ENCODE results near the gene EBP.
A peak's percentile ranks its signal among the peaks of the same experiment; 100 is the strongest.
"Not testable (repeated sequence)": the region's sequence is repeated elsewhere in the genome, so short reads cannot be mapped to it uniquely, and the experiment has no call there.

Gene EBP

GRCh38 chrX:48515842-48516241 is 5.8 kb upstream of the EBP start:
- Histone ChIP-seq H3K9ac (ENCODE audit: low read length) (no peak overlapping the region), H3K4me1 (ENCODE audit: control insufficient read depth, insufficient read depth, low read length) (no peaks in the 10 kb centered on the region), H3K4me3 (ENCODE audit: low read length) (no peak overlapping the region), H3K27ac (ENCODE audit: low read depth, low read length) (no peak overlapping the region), H3K36me3 (ENCODE audit: control insufficient read depth, insufficient read depth, low read length) (no peaks in the 10 kb centered on the region), H3K27me3 (ENCODE audit: control insufficient read depth, insufficient read depth, low read length) (no peaks in the 10 kb centered on the region)

GRCh38 chrX:48516285-48516684 is 5.3 kb upstream of the EBP start:
- no peaks in the 10 kb centered on the region for H3K36me3 ChIP-seq (ENCODE audit: control insufficient read depth, insufficient read depth, low read length)
- no peak overlapping the region for H3K27ac ChIP-seq (ENCODE audit: low read depth, low read length)
- no peaks in the 10 kb centered on the region for H3K27me3 ChIP-seq (ENCODE audit: control insufficient read depth, insufficient read depth, low read length)
- H3K4me3 ChIP-seq (ENCODE audit: low read length) = no peak overlapping the region
- H3K4me1 ChIP-seq (ENCODE audit: control insufficient read depth, insufficient read depth, low read length) = no peaks in the 10 kb centered on the region
- no peak overlapping the region for H3K9ac ChIP-seq (ENCODE audit: low read length)

GRCh38 chrX:48516987-48517386 is 4.6 kb upstream of the EBP start:
- Histone ChIP-seq H3K27ac (ENCODE audit: low read depth, low read length) (no peak overlapping the region), H3K4me3 (ENCODE audit: low read length) (no peak overlapping the region), H3K4me1 (ENCODE audit: control insufficient read depth, insufficient read depth, low read length) (no peaks in the 10 kb centered on the region), H3K27me3 (ENCODE audit: control insufficient read depth, insufficient read depth, low read length) (no peaks in the 10 kb centered on the region), H3K36me3 (ENCODE audit: control insufficient read depth, insufficient read depth, low read length) (no peaks in the 10 kb centered on the region), H3K9ac (ENCODE audit: low read length) (no peak overlapping the region)

GRCh38 chrX:48519481-48519880 is 2.1 kb upstream of the EBP start:
- not testable (repeated sequence) for H3K4me1 ChIP-seq (ENCODE audit: control insufficient read depth, insufficient read depth, low read length); H3K27ac ChIP-seq (ENCODE audit: low read depth, low read length); H3K9ac ChIP-seq (ENCODE audit: low read length)

GRCh38 chrX:48520455-48520854 is 1.2 kb upstream of the EBP start:
- H3K4me3 ChIP-seq (ENCODE audit: low read length) = no peak overlapping the region

More at GRCh38 chrX:48519481-48519880, 2.1 kb upstream of the EBP start:
- H3K27me3 ChIP-seq (ENCODE audit: control insufficient read depth, insufficient read depth, low read length); H3K36me3 ChIP-seq (ENCODE audit: control insufficient read depth, insufficient read depth, low read length); H3K4me3 ChIP-seq (ENCODE audit: low read length): not testable (repeated sequence)

GRCh38 chrX:48520976-48521352 is 644 bp upstream of the EBP start:
- H3K4me3 ChIP-seq (ENCODE audit: low read length) = peak overlapping the region; percentile 59
- H3K27ac ChIP-seq (ENCODE audit: low read depth, low read length) = peak overlapping the region; percentile 72
- no peak overlapping the region for H3K9ac ChIP-seq (ENCODE audit: low read length)
- no peaks in the 10 kb centered on the region for H3K36me3 ChIP-seq (ENCODE audit: control insufficient read depth, insufficient read depth, low read length)
- no peaks in the 10 kb centered on the region for H3K27me3 ChIP-seq (ENCODE audit: control insufficient read depth, insufficient read depth, low read length)
- H3K4me1 ChIP-seq (ENCODE audit: control insufficient read depth, insufficient read depth, low read length) = no peaks in the 10 kb centered on the region

More at GRCh38 chrX:48520455-48520854, 1.2 kb upstream of the EBP start:
- Histone ChIP-seq H3K27me3 (ENCODE audit: control insufficient read depth, insufficient read depth, low read length) (no peaks in the 10 kb centered on the region), H3K9ac (ENCODE audit: low read length) (no peak overlapping the region), H3K36me3 (ENCODE audit: control insufficient read depth, insufficient read depth, low read length) (no peaks in the 10 kb centered on the region), H3K4me1 (ENCODE audit: control insufficient read depth, insufficient read depth, low read length) (no peaks in the 10 kb centered on the region), H3K27ac (ENCODE audit: low read depth, low read length) (no peak overlapping the region)

GRCh38 chrX:48522291-48522690 is 683 bp downstream of the EBP start:
- Histone ChIP-seq H3K9ac (ENCODE audit: low read length) (no peak overlapping the region), H3K27ac (ENCODE audit: low read depth, low read length) (peak overlapping the region; percentile 72)

GRCh38 chrX:48523682-48524081 is 2.1 kb downstream of the EBP start:
- H3K36me3 ChIP-seq (ENCODE audit: control insufficient read depth, insufficient read depth, low read length) = no peaks in the 10 kb centered on the region

More at GRCh38 chrX:48522291-48522690, 683 bp downstream of the EBP start:
- H3K4me3 ChIP-seq (ENCODE audit: low read length) = peak overlapping the region; percentile 59
- no peaks in the 10 kb centered on the region for H3K27me3 ChIP-seq (ENCODE audit: control insufficient read depth, insufficient read depth, low read length)
- H3K36me3 ChIP-seq (ENCODE audit: control insufficient read depth, insufficient read depth, low read length) = no peaks in the 10 kb centered on the region
- no peaks in the 10 kb centered on the region for H3K4me1 ChIP-seq (ENCODE audit: control insufficient read depth, insufficient read depth, low read length)

GRCh38 chrX:48525853-48526252 is 4.2 kb downstream of the EBP start:
- not testable (repeated sequence) for H3K4me3 ChIP-seq (ENCODE audit: low read length); H3K4me1 ChIP-seq (ENCODE audit: control insufficient read depth, insufficient read depth, low read length); H3K9ac ChIP-seq (ENCODE audit: low read length); H3K36me3 ChIP-seq (ENCODE audit: control insufficient read depth, insufficient read depth, low read length); H3K27ac ChIP-seq (ENCODE audit: low read depth, low read length); H3K27me3 ChIP-seq (ENCODE audit: control insufficient read depth, insufficient read depth, low read length)

More at GRCh38 chrX:48523682-48524081, 2.1 kb downstream of the EBP start:
- Histone ChIP-seq H3K27me3 (ENCODE audit: control insufficient read depth, insufficient read depth, low read length) (no peaks in the 10 kb centered on the region), H3K9ac (ENCODE audit: low read length) (no peak overlapping the region), H3K4me1 (ENCODE audit: control insufficient read depth, insufficient read depth, low read length) (no peaks in the 10 kb centered on the region), H3K4me3 (ENCODE audit: low read length) (no peak overlapping the region), H3K27ac (ENCODE audit: low read depth, low read length) (no peak overlapping the region)

- H3K4me3 ChIP-seq (ENCODE audit: low read length) = no peak overlapping the region
- H3K36me3 ChIP-seq (ENCODE audit: control insufficient read depth, insufficient read depth, low read length) = no peaks in the 10 kb centered on the region
- no peak overlapping the region for H3K9ac ChIP-seq (ENCODE audit: low read length)
- no peaks in the 10 kb centered on the region for H3K4me1 ChIP-seq (ENCODE audit: control insufficient read depth, insufficient read depth, low read length)
- H3K27me3 ChIP-seq (ENCODE audit: control insufficient read depth, insufficient read depth, low read length) = peaks cover 7% of the 10 kb centered on the region
- H3K27ac ChIP-seq (ENCODE audit: low read depth, low read length) = no peak overlapping the region
Observed at GRCh38 chrX:48530736-48531135, 9.1 kb downstream of the EBP start.

GRCh38 chrX:48531358-48531959 is 9.9 kb downstream of the EBP start:
- Histone ChIP-seq H3K9ac (ENCODE audit: low read length) (no peak overlapping the region), H3K27me3 (ENCODE audit: control insufficient read depth, insufficient read depth, low read length) (peaks cover 7% of the 10 kb centered on the region), H3K4me3 (ENCODE audit: low read length) (no peak overlapping the region), H3K36me3 (ENCODE audit: control insufficient read depth, insufficient read depth, low read length) (no peaks in the 10 kb centered on the region), H3K27ac (ENCODE audit: low read depth, low read length) (no peak overlapping the region), H3K4me1 (ENCODE audit: control insufficient read depth, insufficient read depth, low read length) (no peaks in the 10 kb centered on the region)

- H3K4me3 ChIP-seq (ENCODE audit: low read length) = no peak overlapping the region
- no peaks in the 10 kb centered on the region for H3K36me3 ChIP-seq (ENCODE audit: control insufficient read depth, insufficient read depth, low read length)
- H3K4me1 ChIP-seq (ENCODE audit: control insufficient read depth, insufficient read depth, low read length) = no peaks in the 10 kb centered on the region
- H3K27me3 ChIP-seq (ENCODE audit: control insufficient read depth, insufficient read depth, low read length) = peaks cover 7% of the 10 kb centered on the region
- no peak overlapping the region for H3K27ac ChIP-seq (ENCODE audit: low read depth, low read length)
- H3K9ac ChIP-seq (ENCODE audit: low read length) = no peak overlapping the region
Observed at GRCh38 chrX:48532161-48532560, 10.6 kb downstream of the EBP start.

- Histone ChIP-seq H3K36me3 (ENCODE audit: control insufficient read depth, insufficient read depth, low read length) (no peaks in the 10 kb centered on the region), H3K9ac (ENCODE audit: low read length) (no peak overlapping the region), H3K4me1 (ENCODE audit: control insufficient read depth, insufficient read depth, low read length) (no peaks in the 10 kb centered on the region), H3K27ac (ENCODE audit: low read depth, low read length) (no peak overlapping the region), H3K4me3 (ENCODE audit: low read length) (no peak overlapping the region), H3K27me3 (ENCODE audit: control insufficient read depth, insufficient read depth, low read length) (peaks cover 7% of the 10 kb centered on the region)
Observed at GRCh38 chrX:48533165-48533564, 11.6 kb downstream of the EBP start.
